Karpas-422 (cell line): Measurements from ENCODE around the gene B3GAT3. TPM values are rescaled to one million over a fixed set of nuclear protein-coding genes. Genes with fewer than 3 reads are reported as not detected.

Source experiments
- DNase-seq: peaks from one replicate; pipeline ENCODE4 v3.0.0-alpha.2; 2015
- H2AFZ ChIP-seq: fragments of 200-600 bp; sonication (generic); 2 replicates; pipeline ENCODE4 v1.6.1; 2014; ENCODE audit warnings: antibody characterized with exemption, low read length, mixed read lengths
- H3K27ac ChIP-seq: fragments of 200-600 bp; sonication (generic); 2 replicates; pipeline ENCODE4 v1.5.1; 2014; ENCODE audit warnings: mild to moderate bottlenecking, low read length, moderate library complexity
- H3K27me3 ChIP-seq: fragments of 200-600 bp; sonication (generic); 2 replicates; pipeline ENCODE4 v1.6.1; 2014; ENCODE audit warnings: low read length, mixed read lengths
- H3K36me3 ChIP-seq: fragments of 200-600 bp; sonication (generic); 2 replicates; pipeline ENCODE4 v1.6.1; 2014; ENCODE audit warnings: low read length, mixed read lengths; ENCODE audit not compliant: insufficient read depth
- H3K4me1 ChIP-seq: fragments of 200-600 bp; sonication (generic); 2 replicates; pipeline ENCODE4 v1.6.1; 2014; ENCODE audit warnings: mild to moderate bottlenecking, low read length, mixed read lengths
- H3K4me2 ChIP-seq: fragments of 200-600 bp; sonication (generic); 2 replicates; pipeline ENCODE4 v1.6.1; 2014; ENCODE audit warnings: low read length, low read depth, mild to moderate bottlenecking; ENCODE audit not compliant: poor library complexity, severe bottlenecking
- H3K4me3 ChIP-seq: fragments of 200-600 bp; sonication (generic); 2 replicates; pipeline ENCODE4 v1.5.1; 2014; ENCODE audit warnings: mild to moderate bottlenecking, antibody characterized with exemption, low read length, mixed read lengths
- H3K79me2 ChIP-seq: fragments of 200-600 bp; sonication (generic); 2 replicates; pipeline ENCODE4 v1.6.1; 2014; ENCODE audit warnings: mild to moderate bottlenecking, low read length, mixed read lengths
- H3K9ac ChIP-seq: fragments of 200-600 bp; sonication (generic); 2 replicates; pipeline ENCODE4 v1.6.0; 2014; ENCODE audit warnings: low read length
- H3K9me2 ChIP-seq: fragments of 200-600 bp; sonication (generic), shearing (Covaris generic); replicated peaks from 2 replicates; pipeline ENCODE4 v1.6.0; 2014; ENCODE audit warnings: mild to moderate bottlenecking, low read length, moderate library complexity; ENCODE audit not compliant: insufficient read depth
- H3K9me3 ChIP-seq: fragments of 300-700, 200-600 bp; sonication (generic); 2 replicates; pipeline ENCODE4 v1.6.1; 2014; ENCODE audit warnings: low read length, mixed read lengths
- H4K20me1 ChIP-seq: fragments of 200-600 bp; sonication (generic); 2 replicates; pipeline ENCODE4 v1.6.1; 2014; ENCODE audit warnings: mild to moderate bottlenecking, antibody characterized with exemption, low read length, low read depth; ENCODE audit not compliant: insufficient read depth
- total RNA-seq: library from RNA; depleted of rRNA; stranded (reverse); fragments of >200 nt; shearing (Covaris generic); gene quantifications from 2 replicates; pipeline ENCODE4 v1.2.3, GENCODE V29; 2014; ENCODE audit warnings: low replicate concordance

B3GAT3 gene
- total RNA-seq, 1 experiment from 2014 or later: 43.5 TPM

DNA sequence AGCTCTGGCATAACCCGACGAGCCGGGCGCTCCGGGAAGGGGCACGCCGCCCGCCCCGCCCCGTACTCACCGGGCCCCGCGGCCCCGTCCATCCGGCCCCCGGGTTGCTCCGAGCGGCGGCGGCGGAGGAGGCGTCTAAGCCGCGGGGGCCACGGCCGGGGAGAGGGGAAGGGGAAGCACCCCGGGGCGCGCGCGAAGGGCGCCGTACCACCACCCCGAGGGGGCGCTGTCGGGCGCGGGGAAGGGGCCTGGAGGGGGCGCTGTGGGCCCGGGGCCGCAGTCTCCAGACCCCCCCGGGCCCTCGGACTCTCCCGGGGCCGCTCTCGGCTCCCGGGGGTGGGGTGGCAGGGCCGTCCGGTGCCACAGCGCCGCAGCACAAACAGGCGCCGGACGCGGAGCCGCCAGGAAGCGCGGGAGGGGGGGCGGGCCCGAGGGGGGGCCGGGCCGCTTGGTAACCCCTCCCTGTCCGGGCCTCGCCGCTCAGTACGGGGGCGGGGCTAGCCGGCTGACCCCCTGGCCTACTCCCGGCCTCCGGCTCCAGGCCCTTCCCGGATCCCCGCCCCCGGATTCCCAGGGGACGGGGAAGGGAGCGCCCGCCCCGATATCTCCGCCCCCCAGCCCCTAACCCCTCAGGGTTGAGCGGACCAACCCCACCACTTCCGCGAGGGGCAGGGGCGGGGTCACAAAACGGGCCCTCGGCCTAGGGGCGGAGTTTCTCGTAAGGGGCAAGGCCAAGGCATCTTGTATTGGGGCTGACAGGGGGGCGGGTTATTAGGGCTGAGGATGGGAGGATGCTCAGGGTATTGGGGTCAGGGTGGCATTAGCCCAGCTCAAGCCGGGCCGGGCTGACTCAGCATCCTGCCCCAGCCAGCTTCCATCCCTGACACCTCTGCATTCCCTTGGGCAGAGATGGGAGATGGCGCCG lies 9.2 kb downstream of the B3GAT3 start, which contains the start of the genes EML3 and ROM1:
Gene EML3, minus strand, starts transcription at position 410 of the 925 bp plus-strand sequence. Its CDS starts 318 bp downstream, at position 92.
Gene ROM1, plus strand, starts transcription at position 892 of the 925 bp plus-strand sequence. Its CDS starts 25 bp downstream, at position 917.
- peak within 1 kb of the TSS; percentile 99 for H2AFZ ChIP-seq
- peak; percentile 97 for DNase-seq

DNA sequence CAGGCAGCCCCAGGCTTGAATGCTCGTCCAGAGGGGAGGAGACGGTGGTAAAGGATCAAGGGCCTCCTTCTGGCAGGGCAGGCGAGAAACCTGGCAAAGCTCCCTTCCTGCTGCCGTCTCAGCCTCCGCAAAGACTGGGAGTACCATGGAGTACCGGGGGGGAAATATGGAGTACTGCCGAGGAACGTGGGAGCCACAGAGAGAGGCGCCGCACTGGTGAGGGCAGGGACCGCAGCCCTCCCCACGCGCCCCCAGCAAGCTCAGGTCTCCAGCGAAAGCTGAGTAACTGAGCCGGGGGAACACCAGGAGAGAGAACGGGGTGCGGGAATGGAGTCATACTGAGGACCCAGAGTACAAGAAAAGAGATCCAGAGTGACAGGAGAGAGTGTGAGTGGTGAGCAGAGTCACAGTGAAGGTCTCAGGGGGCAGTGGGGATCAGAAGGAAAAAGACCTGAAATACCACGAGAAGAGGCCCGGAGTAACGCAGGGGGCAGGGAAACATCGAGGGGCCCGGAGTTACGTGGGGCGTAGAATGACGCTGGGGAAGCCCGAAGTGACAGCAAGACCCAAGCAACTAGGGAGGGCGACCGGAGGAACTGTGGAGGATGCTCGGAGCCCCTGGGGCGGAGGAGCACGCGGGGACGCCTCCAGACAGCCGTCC lies 10.0 kb downstream of the B3GAT3 start:
- H3K27ac ChIP-seq: peak overlapping the region; percentile 52
- peak overlapping the region; percentile 80 for H3K4me2 ChIP-seq
- peaks cover 17% of the 10 kb centered on the region; the same call in 1 of the 2 replicates for H4K20me1 ChIP-seq
- H3K36me3 ChIP-seq: 0 out of 2 replicates have a peak, but pooled peaks cover 1% of the 10 kb centered on the region
- H3K9me2 ChIP-seq: no peaks in the 10 kb centered on the region
- no peaks in the 10 kb centered on the region for H3K79me2 ChIP-seq
- peak; percentile 86 for DNase-seq
- H3K9ac ChIP-seq: peak overlapping the region; percentile 86
- H3K4me1 ChIP-seq: peaks cover 32% of the 10 kb centered on the region
- H3K9me3 ChIP-seq: no peaks in the 10 kb centered on the region
- peak overlapping the region; percentile 99 for H2AFZ ChIP-seq
- H3K4me3 ChIP-seq: peak overlapping the region; percentile 87
- H3K27me3 ChIP-seq: no peaks in the 10 kb centered on the region

More for the DNA sequence above, 9.2 kb downstream of the B3GAT3 start, which contains the start of the genes EML3 and ROM1:
- Histone ChIP-seq H3K4me1 (peaks cover 24% of the 10 kb centered on the region), H3K36me3 (no peaks in the 10 kb centered on the region), H3K27ac (peak within 1 kb of the TSS; percentile 71), H3K9ac (peak within 1 kb of the TSS; percentile 86), H3K27me3 (no peaks in the 10 kb centered on the region), H3K9me3 (no peaks in the 10 kb centered on the region), H4K20me1 (peaks cover 10% of the 10 kb centered on the region; the same call in 1 of the 2 replicates), H3K9me2 (no peaks in the 10 kb centered on the region), H3K4me2 (peak within 1 kb of the TSS; percentile 80), H3K4me3 (peak within 1 kb of the TSS; percentile 87), H3K79me2 (no peaks in the 10 kb centered on the region)

GRCh38 chr11:62610814-62611704 lies 10.7 kb downstream of the B3GAT3 start:
- Histone ChIP-seq H4K20me1 (peaks cover 20% of the 10 kb centered on the region; the same call in 1 of the 2 replicates), H3K4me1 (peaks cover 34% of the 10 kb centered on the region), H3K27ac (peak overlapping the region; percentile 52; the same call in 1 of the 2 replicates), H2AFZ (0 out of 2 replicates have a peak overlapping the region, but pooled peaks have one; percentile 99), H3K9me3 (no peaks in the 10 kb centered on the region), H3K9ac (peak overlapping the region; percentile 86), H3K27me3 (no peaks in the 10 kb centered on the region), H3K4me2 (peak overlapping the region; percentile 80), H3K4me3 (peak overlapping the region; percentile 87), H3K79me2 (no peaks in the 10 kb centered on the region), H3K36me3 (peaks cover 6% of the 10 kb centered on the region), H3K9me2 (no peaks in the 10 kb centered on the region)
- DNase-seq: no peak

GRCh38 chr11:62610403-62610802 lies 11.4 kb downstream of the B3GAT3 start:
- Histone ChIP-seq H3K9ac (no peak overlapping the region), H3K27me3 (no peaks in the 10 kb centered on the region), H3K9me2 (no peaks in the 10 kb centered on the region), H3K9me3 (no peaks in the 10 kb centered on the region), H4K20me1 (peaks cover 27% of the 10 kb centered on the region; the same call in 1 of the 2 replicates), H3K27ac (no peak overlapping the region), H2AFZ (no peak overlapping the region), H3K79me2 (no peaks in the 10 kb centered on the region), H3K4me3 (no peak overlapping the region), H3K36me3 (peaks cover 13% of the 10 kb centered on the region), H3K4me2 (peak overlapping the region; percentile 80), H3K4me1 (peaks cover 34% of the 10 kb centered on the region)
- no peak for DNase-seq

GRCh38 chr11:62608776-62609175 lies 13.0 kb downstream of the B3GAT3 start:
- Histone ChIP-seq H3K9me3 (no peaks in the 10 kb centered on the region), H2AFZ (no peak overlapping the region), H3K79me2 (no peaks in the 10 kb centered on the region), H3K4me1 (peaks cover 34% of the 10 kb centered on the region), H3K36me3 (peaks cover 14% of the 10 kb centered on the region), H3K9ac (no peak overlapping the region), H3K27me3 (no peaks in the 10 kb centered on the region), H3K4me2 (no peak overlapping the region), H3K9me2 (no peaks in the 10 kb centered on the region), H4K20me1 (peaks cover 28% of the 10 kb centered on the region; the same call in 1 of the 2 replicates), H3K27ac (no peak overlapping the region), H3K4me3 (no peak overlapping the region)
- DNase-seq: no peak

DNA sequence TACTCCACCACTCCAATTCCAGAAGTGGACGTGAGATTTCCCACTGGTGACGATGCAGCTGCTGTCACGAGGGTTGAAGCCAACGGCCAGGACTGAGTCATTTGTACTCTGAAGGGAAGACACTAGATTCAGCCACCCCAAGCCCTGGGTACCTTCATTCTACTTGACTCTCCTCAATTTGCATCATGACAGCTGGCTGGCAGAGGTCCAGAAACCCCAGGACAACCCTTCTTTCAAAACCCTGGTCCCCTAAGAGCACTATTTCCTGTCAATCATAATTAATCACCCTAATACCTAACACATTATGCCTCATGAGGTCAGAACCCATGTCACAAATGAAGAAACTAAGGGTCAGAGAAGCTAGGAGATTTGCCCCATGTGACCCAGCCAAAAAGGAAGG lies 14.1 kb downstream of the B3GAT3 start:
- Histone ChIP-seq H3K4me3 (peak overlapping the region; percentile 28; the same call in 1 of the 2 replicates), H3K9me2 (no peaks in the 10 kb centered on the region), H3K9me3 (no peaks in the 10 kb centered on the region), H3K4me1 (peaks cover 34% of the 10 kb centered on the region), H3K9ac (peak overlapping the region; percentile 42), H4K20me1 (peaks cover 28% of the 10 kb centered on the region; the same call in 1 of the 2 replicates), H3K36me3 (peaks cover 14% of the 10 kb centered on the region), H2AFZ (no peak overlapping the region), H3K4me2 (peak overlapping the region; percentile 61), H3K79me2 (no peaks in the 10 kb centered on the region), H3K27me3 (no peaks in the 10 kb centered on the region), H3K27ac (peak overlapping the region; percentile 36)
- peak; percentile 97 for DNase-seq

- Histone ChIP-seq H3K9me2 (no peaks in the 10 kb centered on the region), H3K9me3 (no peaks in the 10 kb centered on the region), H3K36me3 (peaks cover 14% of the 10 kb centered on the region), H3K79me2 (peaks cover 7% of the 10 kb centered on the region), H4K20me1 (peaks cover 28% of the 10 kb centered on the region; the same call in 1 of the 2 replicates), H3K27me3 (no peaks in the 10 kb centered on the region), H3K9ac (no peak overlapping the region), H3K4me1 (peaks cover 28% of the 10 kb centered on the region), H3K4me3 (no peak overlapping the region), H3K4me2 (no peak overlapping the region), H3K27ac (no peak overlapping the region), H2AFZ (no peak overlapping the region)
- no peak for DNase-seq
Observed at GRCh38 chr11:62605902-62606301, 15.9 kb downstream of the B3GAT3 start.
